ENCODE measurements around the gene MARCHF3.

DNA sequence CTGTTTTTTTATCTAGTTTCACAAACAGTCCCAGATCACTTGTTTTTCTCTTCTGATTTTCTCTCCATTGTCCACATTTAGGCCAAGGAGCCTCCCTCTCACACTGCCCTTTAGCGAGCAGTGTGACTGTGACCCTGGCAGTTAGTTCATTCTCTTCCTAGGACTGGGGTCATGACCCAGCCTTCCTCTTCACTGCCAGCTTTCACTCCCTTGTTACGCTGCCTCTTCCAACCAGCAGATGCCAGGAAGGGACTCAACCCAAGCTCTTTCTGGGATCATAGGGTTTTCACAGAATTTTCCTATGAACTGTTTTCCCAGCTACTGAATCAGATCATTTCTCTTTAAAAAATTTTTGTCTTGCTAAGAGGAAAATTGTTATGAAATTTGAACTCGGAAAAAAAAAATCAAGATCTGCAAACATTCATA is 182.5 kb downstream of the MARCHF3 start:
- no peak for TF ChIP-seq EZH2 (IDR thresholded peaks at IDR 0.05)
- no peak for TF ChIP-seq POLR2AphosphoS5 (IDR thresholded peaks at IDR 0.05; ENCODE audit: borderline replicate concordance, low read depth, low read length)

Measured in SK-N-MC (cell line).